Measurements from ENCODE around the gene UBE2J2. TPM values are rescaled to one million over a fixed set of nuclear protein-coding genes. Genes with fewer than 3 reads are reported as not detected.

The UBE2J2 gene
- total RNA-seq, 1 donor from 2014 or later = 85.1 TPM

Other genes with a start within 250 kb of the UBE2J2 start
- not detected in 2 replicates for gene RNF223, start 199.5 kb downstream of the UBE2J2 start, total RNA-seq
- gene C1orf159, start 157.8 kb downstream of the UBE2J2 start, total RNA-seq = 22.9 and 23.7 TPM in 2 replicates
- gene TTLL10, start 100.0 kb downstream of the UBE2J2 start, total RNA-seq = 1.7 and 3.7 TPM in 2 replicates
- 175 and 176 TPM in 2 replicates for gene TNFRSF18, start 67.3 kb downstream of the UBE2J2 start, total RNA-seq
- 406 and 418 TPM in 2 replicates for gene TNFRSF4, start 59.7 kb downstream of the UBE2J2 start, total RNA-seq
- 161 and 167 TPM in 2 replicates for gene SDF4, start 41.9 kb downstream of the UBE2J2 start, total RNA-seq
- gene B3GALT6, start 41.6 kb downstream of the UBE2J2 start, total RNA-seq = 30.8 and 32.5 TPM in 2 replicates
- gene C1QTNF12, start 27.1 kb downstream of the UBE2J2 start, total RNA-seq = 1.5 and 3.5 TPM in 2 replicates
- 2.8 and 4.6 TPM in 2 replicates for gene SCNN1D, start 6.6 kb upstream of the UBE2J2 start, total RNA-seq
- gene ACAP3, start 34.1 kb upstream of the UBE2J2 start, total RNA-seq = 60.9 and 62.5 TPM in 2 replicates
- gene PUSL1, start 34.7 kb upstream of the UBE2J2 start, total RNA-seq = 19.2 and 20.6 TPM in 2 replicates
- 129 and 134 TPM in 2 replicates for gene INTS11, start 50.8 kb upstream of the UBE2J2 start, total RNA-seq
- gene CPTP, start 50.9 kb upstream of the UBE2J2 start, total RNA-seq = 20.4 and 20.8 TPM in 2 replicates
- 1.0 and 1.2 TPM in 2 replicates for gene TAS1R3, start 57.4 kb upstream of the UBE2J2 start, total RNA-seq
- 39.1 and 43.8 TPM in 2 replicates for gene DVL1, start 75.6 kb upstream of the UBE2J2 start, total RNA-seq
- 0.25 and 0.27 TPM in 2 replicates for gene MXRA8, start 84.7 kb upstream of the UBE2J2 start, total RNA-seq
- 104 and 114 TPM in 2 replicates for gene AURKAIP1, start 101.4 kb upstream of the UBE2J2 start, total RNA-seq
- gene CCNL2, start 125.5 kb upstream of the UBE2J2 start, total RNA-seq = 119 and 120 TPM in 2 replicates
- 138 and 139 TPM in 2 replicates for gene MRPL20, start 133.4 kb upstream of the UBE2J2 start, total RNA-seq
- gene ANKRD65, start 147.4 kb upstream of the UBE2J2 start, total RNA-seq = not detected in 2 replicates
- gene VWA1, start 161.8 kb upstream of the UBE2J2 start, total RNA-seq = 1.6 and 2.0 TPM in 2 replicates
- 0.56 and 1.5 TPM in 2 replicates for gene ATAD3C, start 175.8 kb upstream of the UBE2J2 start, total RNA-seq
- 48.7 and 50.9 TPM in 2 replicates for gene ATAD3B, start 197.9 kb upstream of the UBE2J2 start, total RNA-seq
- 47.3 and 49.8 TPM in 2 replicates for gene ATAD3A, start 238.3 kb upstream of the UBE2J2 start, total RNA-seq

Data from T-helper 1 cell treated with Interleukin-12 subunit alpha and Interleukin-12 subunit beta and Interleukin-4 antibody, amounts not matched to agents 30 ng/mL and 1 ng/mL, for 36 hours (primary cell).